ENCODE results near the gene TMA7B.

The TMA7B gene

GRCh38 chr22:39970742-39971141 is 10.5 kb downstream of the TMA7B start:
- Mint-ChIP-seq H3K27ac (no peak overlapping the region), H3K4me3 (no peak overlapping the region), H3K4me1 (no peaks in the 10 kb centered on the region), H3K27me3 (peaks cover 0 to 8% of the 10 kb centered on the region in 2 donors), H3K9me3 (peaks cover 0 to 1% of the 10 kb centered on the region in 2 donors), H3K36me3 (peaks cover 26 to 27% of the 10 kb centered on the region in 2 donors)
- no peak for ATAC-seq (replicated peaks)
- no peak for DNase-seq

DNA sequence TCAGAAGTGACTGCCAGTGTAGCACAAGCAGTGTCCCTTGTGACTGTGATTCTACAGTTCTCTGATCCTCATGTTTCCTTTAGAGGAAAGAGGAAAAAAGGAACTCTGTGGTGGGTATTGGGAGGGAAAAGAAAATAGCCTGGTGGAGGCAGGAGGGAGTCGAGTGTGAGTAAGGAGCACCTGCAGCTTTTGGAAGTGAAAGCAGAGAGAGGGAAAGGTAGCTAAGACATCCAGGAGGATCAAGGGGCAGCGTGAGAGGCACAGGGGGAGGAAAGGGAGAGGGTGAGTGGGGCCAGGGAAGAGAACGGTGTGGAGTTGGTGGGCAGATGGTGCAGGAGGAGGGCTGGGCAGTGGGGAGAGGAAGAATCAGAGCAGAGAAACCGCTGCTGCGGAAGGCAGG is 12.4 kb downstream of the TMA7B start:
- Mint-ChIP-seq H3K4me3 (no peak overlapping the region), H3K9me3 (peaks cover 0 to 1% of the 10 kb centered on the region in 2 donors), H3K36me3 (peaks cover 21 to 24% of the 10 kb centered on the region in 2 donors), H3K4me1 (no peaks in the 10 kb centered on the region), H3K27me3 (peaks cover 0 to 8% of the 10 kb centered on the region in 2 donors), H3K27ac (no peak overlapping the region)
- no peak for ATAC-seq (replicated peaks)
- no peak for DNase-seq

DNA sequence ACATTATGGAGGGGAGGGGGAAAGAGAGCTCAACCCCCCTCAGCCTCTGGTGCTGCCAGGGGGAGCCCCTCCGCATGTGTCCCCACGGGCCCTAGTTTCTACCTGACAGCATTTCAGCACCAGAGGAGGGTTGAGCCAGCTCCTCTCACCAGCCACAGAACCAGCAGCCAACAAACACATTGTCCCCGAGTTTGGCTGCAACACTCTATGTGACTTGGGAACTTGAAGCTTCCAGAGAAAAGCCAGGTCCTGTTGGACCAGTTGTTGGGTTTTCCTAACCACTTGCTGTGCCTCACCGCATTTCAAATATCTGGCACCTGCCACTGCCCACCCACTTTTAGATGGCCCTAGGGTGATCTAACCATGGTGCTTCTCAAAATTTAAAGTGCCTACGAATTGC is 13.5 kb downstream of the TMA7B start:
- H3K27ac Mint-ChIP-seq = no peak overlapping the region
- H3K27me3 Mint-ChIP-seq = peaks cover 0 to 6% of the 10 kb centered on the region in 2 donors
- H3K4me3 Mint-ChIP-seq = no peak overlapping the region
- peaks cover 19 to 21% of the 10 kb centered on the region in 2 donors for H3K36me3 Mint-ChIP-seq
- no peaks in the 10 kb centered on the region for H3K4me1 Mint-ChIP-seq
- peaks cover 0 to 1% of the 10 kb centered on the region in 2 donors for H3K9me3 Mint-ChIP-seq
- no peak for DNase-seq
- no peak for ATAC-seq (replicated peaks)

DNA sequence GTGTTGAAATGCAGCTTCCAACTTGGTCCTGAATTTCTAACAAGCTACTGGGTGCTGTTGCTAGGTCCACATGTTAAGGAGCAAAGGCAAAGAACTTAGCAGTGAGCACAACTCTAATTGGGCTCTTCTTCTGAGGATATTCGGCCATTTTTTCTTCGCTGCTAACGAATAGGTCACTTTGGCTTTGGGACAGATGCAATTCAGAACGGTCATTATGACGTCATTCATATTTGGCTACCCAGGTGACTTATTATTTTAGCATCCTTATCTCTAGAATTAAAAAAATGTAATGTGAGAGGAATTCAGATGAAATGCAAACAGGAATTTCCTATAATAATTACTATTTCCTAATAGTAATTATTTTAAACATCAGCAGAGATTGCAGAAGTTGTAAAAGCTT is 13.9 kb downstream of the TMA7B start:
- H3K4me1 Mint-ChIP-seq = no peaks in the 10 kb centered on the region
- no peak for ATAC-seq (replicated peaks)
- peaks cover 0 to 1% of the 10 kb centered on the region in 2 donors for H3K9me3 Mint-ChIP-seq
- H3K4me3 Mint-ChIP-seq = no peak overlapping the region
- peaks cover 15 to 17% of the 10 kb centered on the region in 2 donors for H3K36me3 Mint-ChIP-seq
- H3K27me3 Mint-ChIP-seq = peaks cover 2 to 3% of the 10 kb centered on the region in 2 donors
- no peak overlapping the region for H3K27ac Mint-ChIP-seq
- no peak for DNase-seq

DNA sequence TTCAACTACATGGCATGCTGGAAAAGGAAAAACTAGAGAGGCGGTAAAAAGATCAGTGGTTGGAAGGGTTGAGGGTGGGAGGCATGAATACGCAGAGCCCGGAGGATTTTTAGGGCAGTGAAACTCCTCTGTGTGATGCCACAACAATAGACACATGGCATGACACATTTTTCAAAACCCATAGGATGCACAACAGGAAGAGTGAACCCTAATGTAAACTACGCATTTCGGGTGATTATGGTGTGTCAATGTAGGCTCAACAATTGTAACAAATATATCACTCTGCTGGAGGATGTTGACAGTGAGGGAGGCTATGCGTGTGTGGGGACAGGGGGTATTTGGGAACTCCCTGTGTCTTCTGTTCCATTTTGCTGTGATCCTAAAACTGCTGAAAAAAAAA is 18.9 kb downstream of the TMA7B start:
- Mint-ChIP-seq H3K4me3 (no peak overlapping the region), H3K36me3 (peaks cover 0 to 3% of the 10 kb centered on the region in 2 donors), H3K27ac (no peak overlapping the region), H3K4me1 (no peaks in the 10 kb centered on the region), H3K27me3 (peaks cover 10 to 16% of the 10 kb centered on the region in 2 donors), H3K9me3 (peaks cover 0 to 1% of the 10 kb centered on the region in 2 donors)
- no peak for ATAC-seq (replicated peaks)
- DNase-seq = no peak

DNA sequence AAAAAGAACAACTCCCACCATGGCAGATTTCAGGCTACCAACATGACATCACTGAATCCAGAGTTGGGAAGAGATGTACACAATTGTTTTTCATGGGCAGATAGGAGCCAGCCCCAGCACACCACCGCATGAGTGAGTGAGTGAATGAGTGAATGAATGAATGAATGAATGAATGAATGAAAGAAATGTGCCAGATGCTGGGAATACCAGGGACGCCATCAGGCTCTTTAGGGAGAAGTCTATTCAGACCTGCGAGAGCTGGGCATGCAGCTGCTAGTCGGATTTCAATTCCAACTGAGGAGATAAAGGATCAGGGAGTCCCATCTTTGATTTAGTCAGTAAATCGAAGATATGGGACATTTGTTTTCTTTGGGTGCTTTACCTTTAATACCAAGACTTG is 19.3 kb downstream of the TMA7B start:
- Mint-ChIP-seq H3K4me3 (no peak overlapping the region), H3K27ac (no peak overlapping the region), H3K27me3 (peaks cover 12 to 17% of the 10 kb centered on the region in 2 donors), H3K9me3 (peaks cover 0 to 1% of the 10 kb centered on the region in 2 donors), H3K36me3 (peaks cover 0 to 3% of the 10 kb centered on the region in 2 donors), H3K4me1 (no peaks in the 10 kb centered on the region)
- ATAC-seq (replicated peaks) (no peak), DNase-seq (no peak)

- no peaks in the 10 kb centered on the region for H3K9me3 Mint-ChIP-seq
- ATAC-seq (replicated peaks) (no peak), DNase-seq (no peak)
- H3K4me3 Mint-ChIP-seq = no peak overlapping the region
- no peaks in the 10 kb centered on the region for H3K36me3 Mint-ChIP-seq
- no peak overlapping the region for H3K27ac Mint-ChIP-seq
- no peaks in the 10 kb centered on the region for H3K4me1 Mint-ChIP-seq
- peaks cover 21 to 26% of the 10 kb centered on the region in 2 donors for H3K27me3 Mint-ChIP-seq
Measured at GRCh38 chr22:39980596-39980995, 20.4 kb downstream of the TMA7B start.

- Mint-ChIP-seq H3K27ac (no peak overlapping the region), H3K4me3 (no peak overlapping the region), H3K27me3 (peaks cover 22 to 29% of the 10 kb centered on the region in 2 donors)
Measured at GRCh38 chr22:39983346-39983745, 23.1 kb downstream of the TMA7B start.

DNA sequence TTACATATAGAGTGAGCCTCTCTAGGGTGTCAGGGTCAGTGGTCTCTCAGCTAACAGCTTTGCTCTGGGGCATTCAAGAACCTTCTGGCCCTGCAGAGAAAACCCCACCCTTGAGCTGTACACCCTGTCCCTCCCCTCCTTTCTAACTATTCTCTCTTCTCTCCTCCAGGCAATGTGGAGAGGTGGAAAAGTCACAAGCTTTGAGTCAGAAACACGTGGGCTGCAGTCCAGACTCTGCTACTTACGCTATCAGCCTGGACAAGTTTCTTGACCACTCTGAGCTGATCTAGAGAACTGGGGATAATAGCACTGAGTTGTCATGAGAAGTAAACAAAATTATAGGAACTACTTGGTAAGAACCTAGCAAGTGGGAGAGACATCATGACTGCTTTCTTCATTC is 23.8 kb downstream of the TMA7B start:
- peaks cover 25 to 34% of the 10 kb centered on the region in 2 donors for H3K27me3 Mint-ChIP-seq

More at GRCh38 chr22:39983346-39983745, 23.1 kb downstream of the TMA7B start:
- no peaks in the 10 kb centered on the region for H3K4me1 Mint-ChIP-seq
- no peaks in the 10 kb centered on the region for H3K9me3 Mint-ChIP-seq
- no peaks in the 10 kb centered on the region for H3K36me3 Mint-ChIP-seq
- DNase-seq (no peak), ATAC-seq (replicated peaks) (no peak)

DNA sequence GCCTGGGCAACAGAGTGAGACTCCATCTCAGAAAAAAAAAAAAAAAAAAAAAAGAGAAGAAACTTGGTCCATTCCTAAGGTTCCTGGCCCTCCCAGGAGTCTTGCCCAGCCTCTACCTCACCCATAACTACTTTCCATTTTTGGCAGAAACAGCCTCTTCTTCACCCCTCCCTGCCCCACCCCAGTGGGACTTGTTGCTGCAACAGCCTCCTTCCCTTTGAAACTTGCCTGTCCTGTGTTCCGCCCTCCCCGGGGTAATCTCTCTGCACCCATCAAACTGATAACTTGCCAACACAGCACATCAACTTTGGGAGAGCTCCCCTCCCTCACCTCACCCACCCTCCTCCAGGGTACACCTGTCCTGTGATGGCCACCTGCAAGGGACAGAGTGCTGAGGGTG is 24.5 kb downstream of the TMA7B start:
- peaks cover 28 to 30% of the 10 kb centered on the region in 2 donors for H3K27me3 Mint-ChIP-seq
- H3K4me1 Mint-ChIP-seq = no peaks in the 10 kb centered on the region
- no peaks in the 10 kb centered on the region for H3K36me3 Mint-ChIP-seq
- ATAC-seq (replicated peaks) (no peak), DNase-seq (no peak)
- H3K9me3 Mint-ChIP-seq = no peaks in the 10 kb centered on the region
- no peak overlapping the region for H3K4me3 Mint-ChIP-seq
- no peak overlapping the region for H3K27ac Mint-ChIP-seq

More for the DNA sequence above, 23.8 kb downstream of the TMA7B start:
- no peaks in the 10 kb centered on the region for H3K36me3 Mint-ChIP-seq
- ATAC-seq (replicated peaks) (no peak), DNase-seq (no peak)
- no peaks in the 10 kb centered on the region for H3K4me1 Mint-ChIP-seq
- no peaks in the 10 kb centered on the region for H3K9me3 Mint-ChIP-seq
- no peak overlapping the region for H3K4me3 Mint-ChIP-seq
- H3K27ac Mint-ChIP-seq = no peak overlapping the region

DNA sequence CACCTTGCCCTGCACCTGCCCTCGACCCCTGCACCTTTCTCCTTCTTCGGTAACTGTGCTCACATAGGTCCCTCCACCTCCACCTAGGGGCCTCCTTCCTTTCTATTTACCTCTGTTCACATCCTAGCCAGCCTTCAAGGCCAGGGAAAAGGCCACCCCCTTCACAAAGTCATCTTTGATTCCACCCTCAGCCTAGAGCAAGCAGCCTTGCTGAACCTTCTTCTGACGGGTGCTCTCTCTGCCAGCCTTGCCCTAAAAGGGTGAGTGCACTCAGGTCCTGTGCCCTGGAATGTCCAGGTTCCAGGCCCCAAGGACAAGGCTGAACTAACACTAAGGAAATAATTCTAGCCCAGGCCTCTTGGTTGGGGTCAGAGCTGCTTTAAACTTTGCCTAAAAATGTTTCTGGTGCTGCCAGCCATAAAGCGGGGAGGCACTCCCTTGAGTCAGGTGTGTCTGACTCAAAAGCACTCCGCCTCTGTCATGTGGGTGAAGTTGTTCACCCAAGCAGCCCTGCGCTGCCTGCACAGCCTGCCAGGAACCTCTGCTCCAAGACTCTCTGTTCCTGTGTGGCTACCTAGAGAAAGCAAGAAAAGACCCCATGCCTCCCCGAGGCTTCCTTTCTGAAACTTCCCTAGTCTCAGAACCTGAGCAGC is 25.3 kb downstream of the TMA7B start:
- Mint-ChIP-seq H3K27me3 (peaks cover 28 to 30% of the 10 kb centered on the region in 2 donors), H3K36me3 (no peaks in the 10 kb centered on the region), H3K9me3 (no peaks in the 10 kb centered on the region), H3K27ac (no peak overlapping the region), H3K4me1 (no peaks in the 10 kb centered on the region), H3K4me3 (no peak overlapping the region)
- no peak for DNase-seq
- ATAC-seq (replicated peaks) = peak; percentile 41 to 65

GRCh38 chr22:39988386-39989114 is 28.4 kb downstream of the TMA7B start:
- ATAC-seq (replicated peaks) = no peak
- Mint-ChIP-seq H3K27ac (peak overlapping the region; percentile 21), H3K4me3 (no peak overlapping the region), H3K36me3 (no peaks in the 10 kb centered on the region), H3K9me3 (no peaks in the 10 kb centered on the region), H3K4me1 (peaks cover 2 to 5% of the 10 kb centered on the region in 2 donors), H3K27me3 (peaks cover 32 to 40% of the 10 kb centered on the region in 2 donors)
- DNase-seq = no peak

DNA sequence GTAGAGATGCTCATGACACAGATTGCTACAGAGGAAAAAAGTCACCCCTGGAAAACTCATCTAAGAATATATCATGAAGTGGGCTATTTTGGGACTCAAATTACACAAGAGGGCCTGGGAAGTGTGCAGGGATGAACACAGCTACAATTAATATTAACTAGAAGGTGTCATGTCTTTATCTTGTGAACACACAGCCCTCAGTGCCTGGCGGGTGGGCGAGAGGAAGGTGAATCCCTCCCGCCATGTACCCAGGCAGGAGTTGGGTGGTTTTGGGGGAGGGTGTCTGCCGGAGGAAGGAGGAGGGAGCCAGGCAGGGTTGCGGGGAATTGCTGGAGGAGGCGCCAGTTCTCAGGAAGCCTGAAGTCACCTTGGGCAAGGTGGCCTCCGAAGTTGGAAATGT is 29.4 kb downstream of the TMA7B start:
- H3K9me3 Mint-ChIP-seq = no peaks in the 10 kb centered on the region

DNA sequence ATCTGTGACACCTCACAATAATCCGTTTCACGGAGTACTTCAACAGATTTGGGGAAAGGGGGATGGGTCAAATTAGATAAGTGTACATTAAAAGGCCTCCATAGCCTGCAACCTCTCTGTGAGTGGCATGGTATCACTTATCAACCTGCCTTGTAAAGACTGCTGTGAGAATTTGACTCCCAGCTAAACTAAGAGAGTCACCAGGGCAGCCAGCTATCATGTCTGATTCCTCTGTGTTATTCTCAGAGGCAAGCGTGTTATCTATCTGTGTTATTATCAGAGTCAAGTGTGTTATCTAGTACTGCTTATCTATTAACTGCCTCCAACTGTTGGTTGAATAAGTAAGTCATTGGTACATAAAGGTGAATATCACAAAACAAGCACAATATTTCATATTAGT is 30.5 kb downstream of the TMA7B start:
- DNase-seq (no peak), ATAC-seq (replicated peaks) (no peak)
- Mint-ChIP-seq H3K9me3 (no peaks in the 10 kb centered on the region), H3K27ac (no peak overlapping the region), H3K36me3 (peaks cover 0 to 2% of the 10 kb centered on the region in 2 donors), H3K4me1 (peaks cover 8 to 13% of the 10 kb centered on the region in 2 donors), H3K27me3 (peaks cover 22 to 33% of the 10 kb centered on the region in 2 donors), H3K4me3 (no peak overlapping the region)

More for the DNA sequence above, 29.4 kb downstream of the TMA7B start:
- no peak for DNase-seq
- peaks cover 8 to 13% of the 10 kb centered on the region in 2 donors for H3K4me1 Mint-ChIP-seq
- peaks cover 31 to 41% of the 10 kb centered on the region in 2 donors for H3K27me3 Mint-ChIP-seq
- H3K27ac Mint-ChIP-seq = no peak overlapping the region
- ATAC-seq (replicated peaks) = no peak
- peaks cover 0 to 2% of the 10 kb centered on the region in 2 donors for H3K36me3 Mint-ChIP-seq
- no peak overlapping the region for H3K4me3 Mint-ChIP-seq
